Measurements from ENCODE around the gene PLA2G2C.

The PLA2G2C gene

GRCh38 chr1:20183035-20183434 is 3.3 kb downstream of the PLA2G2C start:
- no peak for ATAC-seq
- Mint-ChIP-seq H3K27me3 (peaks cover 40% of the 10 kb centered on the region), H3K27ac (no peak overlapping the region), H3K4me3 (no peak overlapping the region), H3K9me3 (peaks cover 12% of the 10 kb centered on the region), H3K36me3 (no peaks in the 10 kb centered on the region), H3K4me1 (peaks cover 27% of the 10 kb centered on the region)

GRCh38 chr1:20182415-20182814 is 3.9 kb downstream of the PLA2G2C start:
- Mint-ChIP-seq H3K27me3 (peaks cover 34% of the 10 kb centered on the region), H3K4me1 (peaks cover 27% of the 10 kb centered on the region), H3K27ac (no peak overlapping the region), H3K9me3 (peaks cover 12% of the 10 kb centered on the region), H3K4me3 (no peak overlapping the region), H3K36me3 (no peaks in the 10 kb centered on the region)
- ATAC-seq, result no peak

DNA sequence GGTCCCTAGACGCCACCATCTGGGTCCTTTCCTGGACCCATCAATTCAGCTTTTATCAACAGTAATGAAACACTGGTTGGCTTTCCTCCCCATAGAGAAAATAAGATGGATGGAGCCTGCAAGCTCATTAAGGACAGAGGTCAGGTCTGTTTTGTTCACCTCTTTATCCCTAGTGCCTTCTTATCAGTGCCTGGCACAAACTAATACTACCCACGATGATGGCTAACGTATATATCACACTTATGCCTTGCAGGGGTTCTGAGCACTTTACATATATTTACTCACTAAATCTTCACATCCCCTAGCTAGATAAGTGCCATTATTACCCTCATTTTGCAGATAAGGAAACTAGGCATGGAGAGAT is 5.5 kb downstream of the PLA2G2C start:
- no peak for ATAC-seq
- Mint-ChIP-seq H3K27ac (no peak overlapping the region), H3K4me1 (peaks cover 13% of the 10 kb centered on the region), H3K9me3 (peaks cover 12% of the 10 kb centered on the region), H3K4me3 (no peak overlapping the region), H3K27me3 (peaks cover 26% of the 10 kb centered on the region), H3K36me3 (no peaks in the 10 kb centered on the region)

DNA sequence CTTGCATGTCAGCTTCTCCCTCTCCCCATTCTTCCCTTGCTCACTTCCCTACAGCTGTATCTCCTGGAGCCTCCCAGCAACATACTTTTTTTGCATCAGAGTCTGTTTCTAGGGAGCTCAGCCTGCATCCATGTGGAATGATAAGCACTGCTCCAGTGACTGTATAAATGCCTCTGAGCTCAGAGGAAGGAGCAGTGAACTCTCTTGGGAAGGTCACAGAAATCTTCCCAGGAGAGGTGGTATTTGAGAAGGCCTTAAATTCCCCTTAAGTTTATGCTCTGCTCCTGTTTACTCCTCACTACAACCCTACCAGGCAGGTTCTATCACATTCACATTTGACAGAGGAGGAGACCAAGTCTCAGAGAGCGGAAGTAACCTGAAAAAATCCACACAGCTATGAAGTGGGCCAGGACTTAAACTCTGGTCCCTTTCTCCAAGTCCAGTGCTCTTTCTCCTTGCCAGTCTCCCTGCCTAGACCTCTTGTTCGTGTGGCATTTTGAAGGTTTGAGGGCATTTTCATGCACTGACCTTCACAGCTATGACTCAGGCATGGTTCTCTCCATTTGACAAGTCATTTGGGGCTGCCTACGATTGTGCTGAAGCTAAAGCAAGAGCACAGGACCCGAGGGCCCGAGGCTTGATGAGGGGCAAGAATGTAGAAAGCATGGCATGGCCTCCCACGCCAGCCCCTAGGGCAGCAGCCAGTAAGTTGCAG is 6.0 kb downstream of the PLA2G2C start:
- Mint-ChIP-seq H3K27me3 (peaks cover 23% of the 10 kb centered on the region), H3K4me1 (peaks cover 11% of the 10 kb centered on the region), H3K9me3 (peaks cover 12% of the 10 kb centered on the region), H3K36me3 (no peaks in the 10 kb centered on the region), H3K27ac (no peak overlapping the region), H3K4me3 (no peak overlapping the region)
- ATAC-seq, result no peak

DNA sequence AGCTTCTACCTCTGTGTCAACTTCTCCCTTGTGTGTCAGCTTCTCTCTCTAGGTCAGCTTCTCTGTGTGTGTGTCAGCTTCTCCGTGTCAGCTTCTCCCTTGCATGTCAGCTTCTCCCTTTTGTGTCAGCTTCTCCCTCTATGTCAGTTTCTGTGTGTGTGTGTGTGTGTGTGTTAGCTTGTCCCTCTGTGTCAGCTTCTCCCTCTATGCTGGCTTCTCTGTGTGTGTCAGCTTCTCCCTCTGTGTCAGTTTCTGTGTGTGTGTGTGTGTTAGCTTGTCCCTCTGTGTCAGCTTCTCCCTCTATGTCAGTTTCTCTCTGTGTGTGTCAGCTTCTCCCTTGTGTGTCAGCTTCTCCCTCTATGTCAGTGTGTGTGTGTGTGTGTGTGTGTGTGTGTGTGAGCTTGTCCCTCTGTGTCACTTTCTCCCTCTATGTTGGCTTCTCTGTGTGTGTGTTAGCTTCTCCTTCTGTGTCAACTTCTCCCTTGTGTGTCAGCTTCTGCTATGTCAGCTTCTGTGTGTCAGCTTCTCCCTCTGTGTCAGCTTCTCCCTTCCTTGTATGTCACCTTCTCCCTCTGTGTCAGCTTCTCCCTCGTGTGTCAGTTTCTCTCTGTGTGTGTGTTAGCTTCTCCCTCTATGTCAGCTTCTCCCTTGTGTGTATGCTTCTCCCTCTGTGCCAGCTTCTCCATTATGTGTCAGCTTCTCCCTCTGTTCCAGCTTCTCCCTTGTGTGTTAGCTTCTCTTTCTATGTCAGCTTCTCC is 6.8 kb downstream of the PLA2G2C start:
- no peak for ATAC-seq
- H3K27me3 Mint-ChIP-seq, result peaks cover 16% of the 10 kb centered on the region
- no peak overlapping the region for H3K4me3 Mint-ChIP-seq
- peaks cover 12% of the 10 kb centered on the region for H3K9me3 Mint-ChIP-seq
- H3K27ac Mint-ChIP-seq, result no peak overlapping the region
- no peaks in the 10 kb centered on the region for H3K36me3 Mint-ChIP-seq
- peaks cover 11% of the 10 kb centered on the region for H3K4me1 Mint-ChIP-seq

GRCh38 chr1:20178634-20179370 is 7.5 kb downstream of the PLA2G2C start:
- H3K36me3 Mint-ChIP-seq, result no peaks in the 10 kb centered on the region
- H3K27me3 Mint-ChIP-seq, result peaks cover 8% of the 10 kb centered on the region
- H3K9me3 Mint-ChIP-seq, result peaks cover 12% of the 10 kb centered on the region
- peaks cover 8% of the 10 kb centered on the region for H3K4me1 Mint-ChIP-seq
- no peak overlapping the region for H3K27ac Mint-ChIP-seq
- H3K4me3 Mint-ChIP-seq, result no peak overlapping the region
- peak; percentile 28 for ATAC-seq

GRCh38 chr1:20174937-20175666 is 11.2 kb downstream of the PLA2G2C start:
- peak; percentile 40 for ATAC-seq
- no peaks in the 10 kb centered on the region for H3K27me3 Mint-ChIP-seq
- H3K4me1 Mint-ChIP-seq, result peaks cover 23% of the 10 kb centered on the region
- peaks cover 11% of the 10 kb centered on the region for H3K9me3 Mint-ChIP-seq
- H3K27ac Mint-ChIP-seq, result peak overlapping the region; percentile 35
- no peaks in the 10 kb centered on the region for H3K36me3 Mint-ChIP-seq
- H3K4me3 Mint-ChIP-seq, result no peak overlapping the region

- Mint-ChIP-seq H3K4me1 (peaks cover 23% of the 10 kb centered on the region), H3K9me3 (no peaks in the 10 kb centered on the region), H3K4me3 (no peak overlapping the region), H3K27ac (peak overlapping the region; percentile 48), H3K36me3 (no peaks in the 10 kb centered on the region), H3K27me3 (peaks cover 9% of the 10 kb centered on the region)
- ATAC-seq, result no peak
Measured at GRCh38 chr1:20172033-20172590, 14.2 kb downstream of the PLA2G2C start.

GRCh38 chr1:20169932-20170331 is 16.4 kb downstream of the PLA2G2C start:
- Mint-ChIP-seq H3K4me1 (peaks cover 19% of the 10 kb centered on the region), H3K27me3 (peaks cover 20% of the 10 kb centered on the region), H3K9me3 (peaks cover 8% of the 10 kb centered on the region), H3K4me3 (no peak overlapping the region), H3K36me3 (peaks cover 3% of the 10 kb centered on the region), H3K27ac (no peak overlapping the region)
- no peak for ATAC-seq

GRCh38 chr1:20168564-20169491 is 17.5 kb downstream of the PLA2G2C start:
- Mint-ChIP-seq H3K27me3 (peaks cover 20% of the 10 kb centered on the region), H3K27ac (no peak overlapping the region), H3K4me1 (peaks cover 14% of the 10 kb centered on the region), H3K4me3 (no peak overlapping the region), H3K36me3 (peaks cover 5% of the 10 kb centered on the region), H3K9me3 (peaks cover 12% of the 10 kb centered on the region)
- no peak for ATAC-seq

GRCh38 chr1:20167126-20167525 is 19.2 kb downstream of the PLA2G2C start:
- Mint-ChIP-seq H3K4me3 (no peak overlapping the region), H3K27ac (no peak overlapping the region), H3K36me3 (peaks cover 5% of the 10 kb centered on the region), H3K9me3 (peaks cover 21% of the 10 kb centered on the region), H3K27me3 (peaks cover 20% of the 10 kb centered on the region), H3K4me1 (peaks cover 9% of the 10 kb centered on the region)
- no peak for ATAC-seq

- Mint-ChIP-seq H3K27me3 (peaks cover 20% of the 10 kb centered on the region), H3K4me3 (no peak overlapping the region), H3K27ac (no peak overlapping the region), H3K4me1 (peaks cover under 1% of the 10 kb centered on the region), H3K9me3 (peaks cover 25% of the 10 kb centered on the region), H3K36me3 (peaks cover 5% of the 10 kb centered on the region)
- no peak for ATAC-seq
Measured at GRCh38 chr1:20166051-20166450, 20.3 kb downstream of the PLA2G2C start.

- H3K4me3 Mint-ChIP-seq, result no peak overlapping the region
- H3K27me3 Mint-ChIP-seq, result peaks cover 20% of the 10 kb centered on the region
- peaks cover 5% of the 10 kb centered on the region for H3K36me3 Mint-ChIP-seq
- no peak for ATAC-seq
- H3K4me1 Mint-ChIP-seq, result no peaks in the 10 kb centered on the region
- no peak overlapping the region for H3K27ac Mint-ChIP-seq
- peaks cover 29% of the 10 kb centered on the region for H3K9me3 Mint-ChIP-seq
Measured at GRCh38 chr1:20165522-20165951, 20.8 kb downstream of the PLA2G2C start.

DNA sequence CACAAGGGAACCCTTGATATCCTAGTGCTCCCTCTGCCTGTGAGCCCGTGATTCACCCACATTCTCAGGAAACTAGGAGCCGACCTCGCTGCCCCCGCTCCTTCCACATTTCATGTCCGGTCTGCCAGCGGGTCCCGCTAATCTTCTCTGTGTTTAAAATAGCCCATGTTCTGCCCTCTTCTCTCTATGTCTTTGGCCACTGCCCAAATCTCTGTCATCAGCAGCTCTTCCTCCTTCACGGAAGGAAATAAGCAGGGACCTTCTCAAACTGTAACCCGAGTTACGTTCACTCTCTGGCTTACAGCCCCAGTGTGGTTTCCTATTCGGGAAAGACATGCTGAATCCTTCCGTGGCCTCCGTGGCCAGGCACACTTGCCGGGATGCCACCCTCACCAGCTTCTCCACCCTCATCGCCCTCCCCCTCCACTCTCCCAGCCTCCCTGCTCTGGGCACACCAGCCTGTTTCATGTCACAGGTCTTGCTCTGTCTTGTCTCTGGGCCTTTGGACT is 21.6 kb downstream of the PLA2G2C start:
- no peak for ATAC-seq
- Mint-ChIP-seq H3K4me3 (no peak overlapping the region), H3K9me3 (peaks cover 32% of the 10 kb centered on the region), H3K27ac (no peak overlapping the region), H3K4me1 (no peaks in the 10 kb centered on the region), H3K36me3 (peaks cover 5% of the 10 kb centered on the region), H3K27me3 (peaks cover 20% of the 10 kb centered on the region)

All from stimulated activated memory B cell treated with anti-CD40 and anti-IgM and Interleukin-4, amounts not matched to agents 10 μg/mL and 1 μg/mL and 100 μg/mL, for 72 hours (primary cell).